Nephron progenitor cell (in vitro differentiated cells): Measurements from ENCODE around the gene MEMO1.
A peak's percentile ranks its signal among the peaks of the same experiment; 100 is the strongest.

Experiments
- DNase-seq: peaks from one replicate; pipeline ENCODE4 v3.0.0; 2021
- H3K27ac Mint-ChIP-seq: 2 replicates; pipeline ENCODE4 v1.8.0; 2021; ENCODE audit warnings: mild to moderate bottlenecking, moderate library complexity, mixed read lengths
- H3K27me3 Mint-ChIP-seq: 2 replicates; pipeline ENCODE4 v1.8.0; 2021; ENCODE audit warnings: mild to moderate bottlenecking, low read depth, mixed read lengths; ENCODE audit not compliant: poor library complexity
- H3K36me3 Mint-ChIP-seq: 2 replicates; pipeline ENCODE4 v1.8.0; 2021; ENCODE audit warnings: low read depth, mixed read lengths
- H3K4me1 Mint-ChIP-seq: 2 replicates; pipeline ENCODE4 v1.8.0; 2021; ENCODE audit warnings: mixed read lengths
- H3K4me3 Mint-ChIP-seq: 2 replicates; pipeline ENCODE4 v1.8.0; 2021; ENCODE audit warnings: mild to moderate bottlenecking, moderate library complexity, mixed read lengths
- H3K9me3 Mint-ChIP-seq: 2 replicates; pipeline ENCODE4 v1.8.0; 2021; ENCODE audit warnings: mild to moderate bottlenecking, moderate library complexity, mixed read lengths
- TF ChIP-seq, protein P1 (sequence below): fragments of 200-600 bp; sonication (generic); IDR thresholded peaks from 2 replicates; pipeline ENCODE4 v1.5.0; 2021; ENCODE audit warnings: antibody characterized with exemption

The MEMO1 gene

DNA sequence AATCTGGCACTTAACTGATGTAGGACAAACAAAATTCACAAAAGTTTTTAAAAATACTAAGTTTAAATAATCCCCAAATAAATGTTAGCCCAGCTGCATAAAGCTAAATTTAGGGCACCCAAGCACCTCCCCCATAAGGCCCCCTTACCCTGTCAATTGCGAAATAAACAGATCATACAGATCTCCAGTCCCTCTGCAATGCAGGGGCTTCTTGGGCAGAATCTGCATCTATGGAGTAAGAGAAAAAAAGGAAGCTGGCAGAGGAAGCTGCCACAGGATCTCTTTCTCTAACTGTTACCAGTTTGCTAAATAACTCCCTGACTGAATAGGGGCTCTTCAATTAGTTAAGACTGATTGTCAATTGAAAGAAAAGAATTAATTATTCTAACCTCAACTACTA is 117.7 kb downstream of the MEMO1 start:
- H3K36me3 Mint-ChIP-seq: peaks cover 55% of the 10 kb centered on the region
- H3K27ac Mint-ChIP-seq: peak overlapping the region; percentile 50
- TF ChIP-seq, protein P1, sequence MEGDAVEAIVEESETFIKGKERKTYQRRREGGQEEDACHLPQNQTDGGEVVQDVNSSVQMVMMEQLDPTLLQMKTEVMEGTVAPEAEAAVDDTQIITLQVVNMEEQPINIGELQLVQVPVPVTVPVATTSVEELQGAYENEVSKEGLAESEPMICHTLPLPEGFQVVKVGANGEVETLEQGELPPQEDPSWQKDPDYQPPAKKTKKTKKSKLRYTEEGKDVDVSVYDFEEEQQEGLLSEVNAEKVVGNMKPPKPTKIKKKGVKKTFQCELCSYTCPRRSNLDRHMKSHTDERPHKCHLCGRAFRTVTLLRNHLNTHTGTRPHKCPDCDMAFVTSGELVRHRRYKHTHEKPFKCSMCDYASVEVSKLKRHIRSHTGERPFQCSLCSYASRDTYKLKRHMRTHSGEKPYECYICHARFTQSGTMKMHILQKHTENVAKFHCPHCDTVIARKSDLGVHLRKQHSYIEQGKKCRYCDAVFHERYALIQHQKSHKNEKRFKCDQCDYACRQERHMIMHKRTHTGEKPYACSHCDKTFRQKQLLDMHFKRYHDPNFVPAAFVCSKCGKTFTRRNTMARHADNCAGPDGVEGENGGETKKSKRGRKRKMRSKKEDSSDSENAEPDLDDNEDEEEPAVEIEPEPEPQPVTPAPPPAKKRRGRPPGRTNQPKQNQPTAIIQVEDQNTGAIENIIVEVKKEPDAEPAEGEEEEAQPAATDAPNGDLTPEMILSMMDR: no peak
- DNase-seq: no peak
- no peaks in the 10 kb centered on the region for H3K27me3 Mint-ChIP-seq
- peaks cover 30% of the 10 kb centered on the region for H3K9me3 Mint-ChIP-seq
- H3K4me1 Mint-ChIP-seq: no peaks in the 10 kb centered on the region
- H3K4me3 Mint-ChIP-seq: no peak overlapping the region

DNA sequence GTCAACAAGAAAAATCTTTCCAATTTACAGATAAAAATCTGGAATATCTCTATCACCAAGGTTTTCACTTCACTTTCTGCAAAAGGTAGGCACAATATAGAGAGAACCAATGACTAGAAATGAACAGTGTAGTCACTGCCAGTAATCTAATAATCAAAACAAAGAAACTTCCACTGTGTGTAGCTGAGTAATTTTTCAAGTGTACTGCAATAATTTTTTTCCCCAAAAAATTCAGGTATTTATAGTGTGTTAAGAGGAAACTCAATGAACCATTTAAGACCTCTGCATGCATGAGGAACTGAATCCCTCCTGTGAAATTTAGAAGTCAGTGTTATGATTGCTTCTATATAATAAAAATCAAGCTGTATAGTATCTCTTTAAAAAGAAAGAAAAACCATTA is 121.8 kb downstream of the MEMO1 start:
- Mint-ChIP-seq H3K36me3 (peaks cover 14% of the 10 kb centered on the region), H3K4me3 (no peak overlapping the region), H3K4me1 (no peaks in the 10 kb centered on the region), H3K9me3 (no peaks in the 10 kb centered on the region), H3K27me3 (no peaks in the 10 kb centered on the region), H3K27ac (peak overlapping the region; percentile 36)
- no peak for DNase-seq
- TF ChIP-seq, protein P1: no peak

DNA sequence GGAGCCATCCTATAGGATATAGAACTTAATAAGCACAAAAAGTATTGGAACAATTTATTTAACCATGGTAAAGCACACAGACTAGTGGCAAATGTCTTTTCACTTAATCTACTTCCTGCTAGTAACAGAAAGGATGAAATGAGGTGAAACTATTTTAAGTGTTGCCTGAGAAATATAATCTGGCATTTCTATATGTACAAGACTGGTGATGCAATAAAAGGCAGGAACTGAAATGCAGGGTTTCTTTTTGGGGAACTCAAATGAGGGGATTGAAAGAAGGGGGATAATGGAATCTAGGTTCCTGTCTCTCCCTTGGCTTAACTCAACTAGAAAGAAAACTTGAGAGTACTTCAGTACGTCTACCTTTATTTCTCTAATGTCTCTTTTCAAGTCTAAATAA is 122.3 kb downstream of the MEMO1 start:
- H3K9me3 Mint-ChIP-seq: no peaks in the 10 kb centered on the region
- TF ChIP-seq, protein P1: no peak
- peaks cover 13% of the 10 kb centered on the region for H3K36me3 Mint-ChIP-seq
- no peak for DNase-seq
- no peaks in the 10 kb centered on the region for H3K27me3 Mint-ChIP-seq
- no peaks in the 10 kb centered on the region for H3K4me1 Mint-ChIP-seq
- H3K4me3 Mint-ChIP-seq: no peak overlapping the region
- no peak overlapping the region for H3K27ac Mint-ChIP-seq

DNA sequence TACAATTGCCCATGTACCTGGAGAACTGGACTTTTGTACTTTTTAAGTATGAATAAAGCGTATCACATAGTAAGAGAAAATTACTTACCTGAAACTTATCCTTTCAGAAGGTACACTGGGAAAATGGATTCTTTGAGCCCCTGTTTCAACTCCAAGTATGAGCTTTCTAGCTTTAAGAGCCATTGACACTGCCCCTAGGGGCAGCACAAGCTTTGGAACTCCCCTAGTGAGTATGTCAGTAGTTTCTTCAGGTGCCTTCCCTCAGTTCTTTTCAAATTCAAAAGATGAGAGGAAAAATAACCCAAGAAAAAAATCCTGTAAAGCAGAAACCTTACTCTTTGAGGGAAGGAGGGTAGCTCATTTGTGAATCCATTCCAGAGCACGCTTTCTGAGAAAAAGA is 124.1 kb downstream of the MEMO1 start:
- no peaks in the 10 kb centered on the region for H3K27me3 Mint-ChIP-seq

DNA sequence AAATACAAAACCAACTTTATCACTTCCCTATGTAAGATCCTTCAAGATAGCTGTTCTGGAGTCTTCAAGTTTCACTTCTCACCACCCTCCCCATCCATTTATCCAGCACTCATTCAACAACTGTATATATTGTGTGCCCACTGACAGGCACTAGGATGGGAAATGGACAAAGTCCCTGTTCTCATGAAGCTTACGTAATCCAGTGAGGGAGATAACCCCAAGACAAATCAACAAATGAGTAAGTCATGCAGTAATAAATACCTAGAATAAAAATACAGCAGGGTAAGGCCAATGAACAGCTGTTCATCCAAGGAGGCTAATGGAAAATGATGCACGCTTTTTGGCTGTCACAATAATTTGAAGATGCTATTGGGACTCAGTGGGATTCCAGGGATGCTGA is 133.8 kb downstream of the MEMO1 start:
- Mint-ChIP-seq H3K27ac (no peak overlapping the region), H3K9me3 (no peaks in the 10 kb centered on the region), H3K4me3 (no peak overlapping the region), H3K27me3 (no peaks in the 10 kb centered on the region), H3K4me1 (no peaks in the 10 kb centered on the region), H3K36me3 (peaks cover 5% of the 10 kb centered on the region)
- TF ChIP-seq, protein P1: no peak
- no peak for DNase-seq

More for the DNA sequence above, 124.1 kb downstream of the MEMO1 start:
- DNase-seq: no peak
- Mint-ChIP-seq H3K4me1 (no peaks in the 10 kb centered on the region), H3K9me3 (no peaks in the 10 kb centered on the region), H3K36me3 (peaks cover 6% of the 10 kb centered on the region), H3K27ac (no peak overlapping the region), H3K4me3 (no peak overlapping the region)
- TF ChIP-seq, protein P1: no peak

DNA sequence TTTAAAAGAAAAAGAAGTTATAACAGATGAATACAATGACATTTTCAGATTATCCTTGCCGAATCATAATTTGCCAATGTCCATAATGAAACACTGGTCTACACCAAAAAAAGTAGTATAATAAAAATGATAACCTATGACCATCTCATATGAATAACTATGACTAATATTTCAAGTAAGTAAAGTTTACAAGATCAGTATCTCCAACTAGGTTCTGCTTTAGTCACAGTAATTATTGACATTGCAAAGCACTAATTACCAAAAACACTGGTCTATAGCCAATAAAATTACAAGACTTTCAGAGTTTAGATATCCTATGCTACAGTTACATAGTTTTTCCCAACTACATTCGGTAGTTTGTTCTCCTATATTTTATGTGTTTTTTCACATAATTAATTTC is 136.7 kb downstream of the MEMO1 start:
- TF ChIP-seq, protein P1: no peak
- H3K27ac Mint-ChIP-seq: no peak overlapping the region
- no peaks in the 10 kb centered on the region for H3K27me3 Mint-ChIP-seq

More for the DNA sequence above, 136.7 kb downstream of the MEMO1 start:
- no peak for DNase-seq
- H3K36me3 Mint-ChIP-seq: peaks cover 2% of the 10 kb centered on the region
- H3K4me1 Mint-ChIP-seq: no peaks in the 10 kb centered on the region
- H3K9me3 Mint-ChIP-seq: no peaks in the 10 kb centered on the region
- no peak overlapping the region for H3K4me3 Mint-ChIP-seq
